Measurements from ENCODE around the gene RUFY4. TPM values are rescaled to one million over a fixed set of nuclear protein-coding genes. Genes with fewer than 3 reads are reported as not detected.
A peak's percentile ranks its signal among the peaks of the same experiment; 100 is the strongest.
"Not testable (repeated sequence)": the region's sequence is repeated elsewhere in the genome, so short reads cannot be mapped to it uniquely, and the experiment has no call there.

Gene RUFY4
- total RNA-seq, 4 donors from 2014 or later: 0.11 TPM; not detected in 3

DNA sequence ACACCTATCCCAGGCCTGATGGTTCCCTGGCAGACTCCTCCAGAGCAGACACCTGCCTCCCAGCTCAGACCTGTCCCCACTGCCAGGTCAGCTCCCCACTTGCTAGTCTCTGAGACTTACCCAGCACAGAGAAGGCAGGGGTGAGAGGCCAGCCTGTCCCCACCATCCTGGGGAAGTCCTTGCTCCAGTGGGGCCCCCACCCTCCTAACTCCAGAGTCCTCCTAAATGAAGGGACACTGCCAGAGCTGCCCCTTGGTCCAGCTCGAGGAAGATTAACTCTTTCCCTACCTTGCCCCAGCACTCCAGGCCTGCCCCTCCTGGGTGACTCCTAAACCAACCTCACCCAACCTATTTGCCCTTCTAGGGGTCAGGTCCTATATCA, 35.9 kb upstream of the RUFY4 start:
- intact Hi-C loops (cut with DNase I): loop anchor here (5.0 kb wide), 1 partner anchor 246 kb away; no protein-coding TSS in a partner anchor
- 57% methylated on average over 1 of the region's 1 CpG for WGBS

GRCh38 chr2:218033590-218034496, 35.2 kb upstream of the RUFY4 start:
- no peak for TF ChIP-seq EP300 (IDR thresholded peaks at IDR 0.05)
- TF ChIP-seq POLR2AphosphoS5 (IDR thresholded peaks at IDR 0.05): no peak
- TF ChIP-seq POLR2A (IDR thresholded peaks at IDR 0.05; ENCODE audit: low read depth): no peak
- TF ChIP-seq, protein P1, sequence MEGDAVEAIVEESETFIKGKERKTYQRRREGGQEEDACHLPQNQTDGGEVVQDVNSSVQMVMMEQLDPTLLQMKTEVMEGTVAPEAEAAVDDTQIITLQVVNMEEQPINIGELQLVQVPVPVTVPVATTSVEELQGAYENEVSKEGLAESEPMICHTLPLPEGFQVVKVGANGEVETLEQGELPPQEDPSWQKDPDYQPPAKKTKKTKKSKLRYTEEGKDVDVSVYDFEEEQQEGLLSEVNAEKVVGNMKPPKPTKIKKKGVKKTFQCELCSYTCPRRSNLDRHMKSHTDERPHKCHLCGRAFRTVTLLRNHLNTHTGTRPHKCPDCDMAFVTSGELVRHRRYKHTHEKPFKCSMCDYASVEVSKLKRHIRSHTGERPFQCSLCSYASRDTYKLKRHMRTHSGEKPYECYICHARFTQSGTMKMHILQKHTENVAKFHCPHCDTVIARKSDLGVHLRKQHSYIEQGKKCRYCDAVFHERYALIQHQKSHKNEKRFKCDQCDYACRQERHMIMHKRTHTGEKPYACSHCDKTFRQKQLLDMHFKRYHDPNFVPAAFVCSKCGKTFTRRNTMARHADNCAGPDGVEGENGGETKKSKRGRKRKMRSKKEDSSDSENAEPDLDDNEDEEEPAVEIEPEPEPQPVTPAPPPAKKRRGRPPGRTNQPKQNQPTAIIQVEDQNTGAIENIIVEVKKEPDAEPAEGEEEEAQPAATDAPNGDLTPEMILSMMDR (IDR thresholded peaks at IDR 0.05): no peak
- H3K36me3 ChIP-seq: no peaks in the 10 kb centered on the region
- 65% methylated on average over 14 of the region's 45 CpGs for WGBS
- intact Hi-C loops (cut with DNase I): loop anchor here (5.0 kb wide), 1 partner anchor 247 kb away; no protein-coding TSS in a partner anchor
- H3K27me3 ChIP-seq: peaks cover 0 to 14% (median 0%) of the 10 kb centered on the region in 4 donors
- H3K9me3 ChIP-seq: no peaks in the 10 kb centered on the region
- peaks cover 6 to 16% (median 10%) of the 10 kb centered on the region in 4 donors for H3K4me1 ChIP-seq
- peak overlapping the region in 1 of 4 donors; percentile 21 for H3K4me3 ChIP-seq
- DNase-seq (ENCODE audit: extremely low spot score): peak; percentile 74
- no peak overlapping the region for H3K27ac ChIP-seq (replicated peaks in 1 of 4)

More for the DNA sequence above, 35.9 kb upstream of the RUFY4 start:
- Histone ChIP-seq H3K4me1 (peaks cover 6 to 16% (median 12%) of the 10 kb centered on the region in 4 donors), H3K4me3 (no peak overlapping the region), H3K9me3 (no peaks in the 10 kb centered on the region), H3K27me3 (peaks cover 0 to 14% (median 0%) of the 10 kb centered on the region in 4 donors), H3K27ac (replicated peaks in 1 of 4) (no peak overlapping the region), H3K36me3 (no peaks in the 10 kb centered on the region)
- TF ChIP-seq EP300 (IDR thresholded peaks at IDR 0.05) (no peak), POLR2AphosphoS5 (IDR thresholded peaks at IDR 0.05) (no peak), POLR2A (IDR thresholded peaks at IDR 0.05; ENCODE audit: low read depth) (no peak)
- TF ChIP-seq, protein P1 (IDR thresholded peaks at IDR 0.05): no peak
- peak; percentile 79 for DNase-seq (ENCODE audit: extremely low spot score)

DNA sequence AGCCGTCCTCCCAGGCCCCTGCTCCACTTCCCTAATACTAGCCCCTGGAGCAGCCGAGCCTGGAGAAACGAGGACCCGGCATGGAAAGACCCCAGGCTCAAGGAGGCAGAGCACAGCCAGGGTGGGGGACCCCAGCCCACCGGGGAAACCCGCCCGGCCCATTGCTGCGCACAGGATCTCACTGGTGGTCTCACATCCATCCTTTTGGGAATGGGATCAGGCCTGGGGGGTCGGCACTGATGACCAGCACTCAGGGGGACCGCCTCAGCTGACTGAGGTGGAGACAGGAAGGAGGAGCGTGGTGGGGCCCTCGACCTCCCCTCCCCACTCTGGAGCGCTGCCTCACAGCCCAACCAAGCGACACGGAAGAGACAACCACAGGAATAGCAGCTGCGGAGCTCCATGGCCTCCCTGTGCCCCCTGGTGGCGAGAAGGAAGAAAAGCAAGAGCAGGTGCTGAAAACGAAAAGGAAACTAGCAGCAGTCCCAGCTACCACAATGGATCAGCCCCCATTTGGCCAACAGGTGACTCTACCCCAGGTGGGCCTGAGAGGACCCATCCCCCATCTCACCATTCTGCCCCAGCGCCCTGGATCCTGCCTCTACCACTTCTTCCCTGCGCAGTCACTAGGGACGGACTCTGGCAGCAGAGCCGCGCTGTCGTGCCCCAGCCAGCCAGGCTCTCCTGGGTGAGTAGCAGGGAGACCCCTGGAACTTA, 34.4 kb upstream of the RUFY4 start:
- 49% methylated on average over 13 of the region's 24 CpGs for WGBS
- Histone ChIP-seq H3K4me3 (peak overlapping the region; percentile 21 to 49 (median 30)), H3K4me1 (peaks cover 4 to 16% (median 7%) of the 10 kb centered on the region in 4 donors), H3K27me3 (peaks cover 0 to 14% (median 0%) of the 10 kb centered on the region in 4 donors)
- peak; percentile 91 for DNase-seq (ENCODE audit: extremely low spot score)
- intact Hi-C loops (cut with DNase I): loop anchor here (5.0 kb wide), 2 partner anchors 147 to 247 kb away; no protein-coding TSS in a partner anchor
- not testable (repeated sequence) for H3K27ac ChIP-seq (replicated peaks in 1 of 4); H3K36me3 ChIP-seq; H3K9me3 ChIP-seq
- TF ChIP-seq, protein P1 (IDR thresholded peaks at IDR 0.05): peak; percentile 30 to 66 (median 49)

GRCh38 chr2:218035463-218036100, 33.5 kb upstream of the RUFY4 start:
- intact Hi-C loops (cut with DNase I): loop anchor here (5.0 kb wide), 1 partner anchor 148 kb away; no protein-coding TSS in a partner anchor
- Histone ChIP-seq H3K4me3 (peak overlapping the region in 1 of 4 donors; percentile 49), H3K9me3 (no peaks in the 10 kb centered on the region), H3K36me3 (no peaks in the 10 kb centered on the region), H3K4me1 (peaks cover 4 to 16% (median 7%) of the 10 kb centered on the region in 4 donors), H3K27ac (replicated peaks in 1 of 4) (no peak overlapping the region), H3K27me3 (peaks cover 0 to 14% (median 0%) of the 10 kb centered on the region in 4 donors)
- TF ChIP-seq EP300 (IDR thresholded peaks at IDR 0.05): no peak
- no peak for TF ChIP-seq POLR2AphosphoS5 (IDR thresholded peaks at IDR 0.05)
- TF ChIP-seq, protein P1 (IDR thresholded peaks at IDR 0.05): no peak
- TF ChIP-seq POLR2A (IDR thresholded peaks at IDR 0.05; ENCODE audit: low read depth): no peak
- peak; percentile 84 for DNase-seq (ENCODE audit: extremely low spot score)
- 83% methylated on average over 11 of the region's 12 CpGs for WGBS

Data from esophagus muscularis mucosa (tissue), 4 donors.